Measurements from ENCODE around the gene IQCH. TPM values are rescaled to one million over a fixed set of nuclear protein-coding genes. Genes with fewer than 3 reads are reported as not detected.

The IQCH gene
- total RNA-seq, 2 experiments from 2014 or later: 1.2 to 1.7 TPM

- ATAC-seq: no peak
- intact Hi-C loops (cut with micrococcal nuclease): loop anchor here (2.0 to 10.0 kb wide), 2 partner anchors 67 to 223 kb away; no protein-coding TSS in a partner anchor
- H3K27ac Mint-ChIP-seq: no peak overlapping the region
- ChIA-PET POLR2A (no interaction called here), CTCF (interaction anchor here (1.2 to 1.9 kb wide), 2 partner anchors 51 to 362 kb away, joined by 6 to 10 read pairs; no protein-coding TSS in a partner anchor)
- H3K4me1 Mint-ChIP-seq (ENCODE audit: low read depth): peaks cover 18% of the 10 kb centered on the region
- peaks cover 3% of the 10 kb centered on the region for H3K27me3 Mint-ChIP-seq
- H3K4me3 Mint-ChIP-seq: no peak overlapping the region
- TF ChIP-seq CTCF (IDR thresholded peaks at IDR 0.05): no peak
- no peak for DNase-seq
- H3K9me3 Mint-ChIP-seq: no peaks in the 10 kb centered on the region
- H3K36me3 Mint-ChIP-seq (ENCODE audit: low read depth): no peaks in the 10 kb centered on the region
Observed at GRCh38 chr15:67307889-67308597, 53.5 kb downstream of the IQCH start.

DNA sequence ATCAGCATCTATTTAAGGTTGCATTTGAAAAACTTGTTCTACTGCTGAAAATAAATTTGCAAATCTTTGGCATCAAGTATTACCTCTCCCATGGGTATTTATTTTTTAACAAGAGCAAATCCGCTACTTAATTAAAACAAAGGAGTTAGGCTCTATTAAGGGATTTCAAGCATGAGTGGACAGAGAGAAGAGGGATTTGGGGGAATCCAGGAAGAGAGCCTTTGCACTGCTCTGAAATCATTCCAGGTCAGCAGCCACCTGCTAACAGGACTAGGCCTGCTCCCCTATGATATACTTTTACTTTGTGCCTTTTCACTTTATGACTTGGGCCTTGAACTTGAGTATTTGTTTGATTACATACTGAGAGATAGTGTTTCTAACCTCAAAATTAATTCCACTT lies 57.1 kb downstream of the IQCH start:
- Mint-ChIP-seq H3K9me3 (no peaks in the 10 kb centered on the region), H3K4me3 (no peak overlapping the region), H3K27ac (no peak overlapping the region), H3K4me1 (ENCODE audit: low read depth) (peaks cover 11% of the 10 kb centered on the region), H3K27me3 (no peaks in the 10 kb centered on the region), H3K36me3 (ENCODE audit: low read depth) (no peaks in the 10 kb centered on the region)
- no peak for ATAC-seq
- DNase-seq: no peak
- no peak for TF ChIP-seq CTCF (IDR thresholded peaks at IDR 0.05)
- ChIA-PET CTCF (no interaction called here), POLR2A (no interaction called here)
- intact Hi-C loops (cut with micrococcal nuclease): no loop called here

GRCh38 chr15:67319961-67320360 lies 65.4 kb downstream of the IQCH start:
- intact Hi-C loops (cut with micrococcal nuclease): no loop called here
- peaks cover 4% of the 10 kb centered on the region for H3K27me3 Mint-ChIP-seq
- no peaks in the 10 kb centered on the region for H3K36me3 Mint-ChIP-seq (ENCODE audit: low read depth)
- no peaks in the 10 kb centered on the region for H3K4me1 Mint-ChIP-seq (ENCODE audit: low read depth)
- ChIA-PET POLR2A (no interaction called here), CTCF (no interaction called here)
- ATAC-seq: no peak
- H3K27ac Mint-ChIP-seq: no peak overlapping the region
- no peak overlapping the region for H3K4me3 Mint-ChIP-seq
- H3K9me3 Mint-ChIP-seq: no peaks in the 10 kb centered on the region
- no peak for DNase-seq
- no peak for TF ChIP-seq CTCF (IDR thresholded peaks at IDR 0.05)

GRCh38 chr15:67321352-67321751 lies 66.8 kb downstream of the IQCH start:
- Mint-ChIP-seq H3K27ac (no peak overlapping the region), H3K4me3 (no peak overlapping the region), H3K27me3 (peaks cover 4% of the 10 kb centered on the region), H3K36me3 (ENCODE audit: low read depth) (no peaks in the 10 kb centered on the region), H3K9me3 (no peaks in the 10 kb centered on the region), H3K4me1 (ENCODE audit: low read depth) (no peaks in the 10 kb centered on the region)
- ATAC-seq (no peak), DNase-seq (no peak)
- intact Hi-C loops (cut with micrococcal nuclease): no loop called here
- POLR2A ChIA-PET: no interaction called here
- peak; percentile 14 for TF ChIP-seq CTCF (IDR thresholded peaks at IDR 0.05)
- CTCF ChIA-PET: interaction anchor here (0.9 to 1.0 kb wide), 2 partner anchors 10 to 30 kb away, joined by 3 read pairs; no protein-coding TSS in a partner anchor

- POLR2A ChIA-PET: no interaction called here
- Mint-ChIP-seq H3K9me3 (no peaks in the 10 kb centered on the region), H3K4me1 (ENCODE audit: low read depth) (no peaks in the 10 kb centered on the region), H3K4me3 (no peak overlapping the region), H3K27ac (no peak overlapping the region), H3K27me3 (peaks cover 4% of the 10 kb centered on the region), H3K36me3 (ENCODE audit: low read depth) (no peaks in the 10 kb centered on the region)
- DNase-seq (no peak), ATAC-seq (no peak)
- CTCF ChIA-PET: interaction anchor here (1.0 kb wide), 1 partner anchor 24 kb away, joined by 3 read pairs; no protein-coding TSS in a partner anchor
- no peak for TF ChIP-seq CTCF (IDR thresholded peaks at IDR 0.05)
- intact Hi-C loops (cut with micrococcal nuclease): no loop called here
Observed at GRCh38 chr15:67322481-67322880, 67.9 kb downstream of the IQCH start.
